DMS153 treated with DMSO at 0.1 percent for 48 hours (cell line): Measurements from ENCODE around the gene EFCAB6.

ENCODE experiments used
- DNase-seq: peaks from one replicate; lab custom pipeline; 2025; ENCODE audit not compliant: unreplicated experiment; lab: John Stamatoyannopoulos, UW

The EFCAB6 gene

GRCh38 chr22:43750751-43751150 is 61.4 kb downstream of the EFCAB6 start:
- no peak for DNase-seq

DNA sequence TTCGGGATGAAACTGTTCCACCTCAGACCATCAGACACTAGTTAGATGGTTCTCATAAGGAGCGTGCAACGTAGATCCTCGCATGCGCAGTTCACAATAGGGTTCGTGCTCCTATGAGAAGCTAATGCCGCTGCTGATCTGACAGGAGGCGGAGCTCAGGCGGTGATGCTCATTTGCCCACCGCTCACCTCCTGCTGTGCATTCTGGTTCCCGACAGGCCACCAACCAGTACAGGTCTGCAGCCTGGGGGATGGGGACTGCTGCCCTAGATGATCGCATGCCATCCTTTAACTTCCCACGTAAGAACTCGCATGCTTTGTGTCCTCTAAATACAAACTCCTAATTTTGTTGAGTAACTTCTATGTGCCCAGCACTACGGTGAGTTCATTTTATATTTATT is 62.6 kb downstream of the EFCAB6 start:
- DNase-seq, result no peak

DNA sequence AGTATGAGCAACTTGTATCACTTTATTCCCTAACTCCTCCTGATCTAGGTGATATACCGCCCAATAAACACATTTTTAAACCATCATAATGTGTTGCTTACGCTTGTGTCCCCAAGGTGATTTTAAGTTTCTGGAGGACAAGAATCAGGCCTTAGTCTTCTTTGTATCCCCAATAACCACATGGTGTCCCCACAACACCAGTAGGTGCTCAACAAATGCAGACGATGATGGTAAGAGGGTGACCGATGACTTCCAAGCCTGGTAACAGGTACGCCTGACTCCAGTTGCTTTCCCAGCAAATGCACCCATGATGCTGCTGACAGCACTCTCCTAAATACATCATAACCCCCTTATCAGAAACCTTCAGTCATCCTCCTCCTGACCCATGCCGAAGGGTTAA is 64.2 kb downstream of the EFCAB6 start:
- DNase-seq, result no peak

DNA sequence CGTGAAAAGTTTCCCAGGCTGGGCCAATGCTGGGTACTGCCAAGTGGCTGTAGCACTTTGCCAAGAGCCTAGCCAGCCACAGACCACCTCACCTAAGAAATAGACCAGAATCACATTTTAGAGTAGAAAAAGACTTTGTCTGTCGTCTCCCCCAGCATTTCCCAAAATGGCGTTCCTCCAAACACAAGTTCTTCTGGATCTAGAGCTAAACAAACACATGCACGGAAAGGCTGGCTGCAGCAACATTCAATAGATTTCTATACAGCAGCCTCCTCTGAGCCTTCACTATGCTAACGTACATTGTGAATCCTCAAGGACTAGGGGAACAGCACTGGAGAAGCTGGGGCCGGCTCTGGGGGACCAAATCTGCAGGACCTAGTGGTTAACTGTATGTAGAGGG is 65.0 kb downstream of the EFCAB6 start:
- no peak for DNase-seq

DNA sequence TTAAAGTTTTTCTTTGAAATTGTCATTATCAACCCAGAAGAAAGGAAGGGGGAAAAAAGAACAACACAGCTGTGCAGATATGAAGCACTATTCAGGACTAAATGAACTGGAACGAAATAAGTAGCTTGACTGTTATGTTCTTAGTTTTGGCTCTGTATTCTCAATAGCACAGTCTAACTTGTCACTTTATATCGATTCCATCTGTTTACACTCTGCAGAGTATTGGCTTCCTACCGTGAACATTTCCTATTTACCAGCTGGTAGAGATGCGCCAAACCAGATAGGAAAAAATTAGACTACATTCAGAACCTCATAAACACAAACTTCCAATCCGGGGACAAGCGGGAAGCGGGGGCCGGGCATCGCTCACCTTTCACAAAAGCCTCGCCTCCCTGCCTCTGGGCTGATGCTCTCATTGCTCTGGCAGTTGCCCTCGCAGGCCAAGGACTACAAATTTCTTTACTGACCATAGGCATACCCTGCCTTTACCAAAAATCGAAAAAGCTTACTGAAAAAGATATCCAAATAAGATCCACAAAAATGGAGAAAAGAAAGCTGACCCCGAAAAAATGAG is 66.2 kb downstream of the EFCAB6 start:
- DNase-seq, result no peak

GRCh38 chr22:43745411-43745770 is 66.7 kb downstream of the EFCAB6 start:
- DNase-seq, result no peak

GRCh38 chr22:43744700-43745410 is 67.2 kb downstream of the EFCAB6 start:
- DNase-seq, result no peak

DNA sequence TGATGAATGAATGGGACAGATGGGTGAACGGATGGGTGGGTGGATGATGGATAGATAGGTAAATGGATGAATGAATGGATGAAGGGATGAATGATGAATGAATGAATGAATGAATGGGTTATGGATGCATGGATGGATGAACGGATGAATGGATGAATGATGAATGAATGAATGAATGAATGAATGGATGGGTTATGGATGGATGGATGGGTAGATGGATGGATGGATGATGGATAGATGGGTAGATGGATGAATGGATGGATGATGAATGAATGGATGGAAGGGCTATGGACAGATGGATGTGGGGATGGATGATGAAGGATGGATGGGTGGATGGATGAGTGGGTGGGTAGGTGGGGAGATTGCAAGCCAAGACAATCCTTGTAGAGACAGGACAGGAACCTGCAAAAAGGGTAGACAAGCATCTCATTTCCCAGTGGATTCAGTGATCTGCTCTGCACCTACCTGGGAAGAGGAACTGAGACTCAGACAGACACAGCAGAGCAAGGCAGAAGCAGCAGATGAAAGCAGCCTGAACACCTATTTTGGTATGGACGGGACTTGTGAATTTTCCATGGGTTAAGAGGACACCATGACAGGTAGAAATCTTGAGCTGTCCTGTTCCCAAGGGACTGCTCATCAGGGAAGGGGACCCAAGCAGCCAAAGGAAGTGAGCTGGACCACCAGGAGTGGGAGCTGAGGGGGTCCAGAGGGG is 68.0 kb downstream of the EFCAB6 start:
- DNase-seq, result no peak

DNA sequence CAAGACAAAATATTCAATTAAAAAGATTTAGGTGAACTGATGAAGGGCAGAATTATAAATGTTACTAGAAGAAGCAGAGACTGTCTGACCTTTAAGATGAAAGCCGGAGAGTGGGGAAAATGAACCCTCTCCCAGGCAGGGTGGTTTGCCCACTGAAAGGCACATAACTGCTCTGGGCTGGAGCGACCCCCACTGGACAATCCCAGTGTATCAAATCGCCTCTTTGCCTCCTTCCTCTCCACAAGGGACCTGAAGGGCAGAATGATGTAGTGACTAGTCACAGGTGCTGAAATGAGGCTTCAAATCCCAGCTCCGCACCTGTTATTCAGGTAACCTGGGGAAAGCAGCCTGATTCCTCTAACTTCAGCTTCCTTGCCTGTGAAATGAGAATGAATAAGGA is 69.0 kb downstream of the EFCAB6 start:
- DNase-seq, result no peak

- DNase-seq, result no peak
These were observed 69.8 kb downstream of the EFCAB6 start for GRCh38 chr22:43742154-43742950.

DNA sequence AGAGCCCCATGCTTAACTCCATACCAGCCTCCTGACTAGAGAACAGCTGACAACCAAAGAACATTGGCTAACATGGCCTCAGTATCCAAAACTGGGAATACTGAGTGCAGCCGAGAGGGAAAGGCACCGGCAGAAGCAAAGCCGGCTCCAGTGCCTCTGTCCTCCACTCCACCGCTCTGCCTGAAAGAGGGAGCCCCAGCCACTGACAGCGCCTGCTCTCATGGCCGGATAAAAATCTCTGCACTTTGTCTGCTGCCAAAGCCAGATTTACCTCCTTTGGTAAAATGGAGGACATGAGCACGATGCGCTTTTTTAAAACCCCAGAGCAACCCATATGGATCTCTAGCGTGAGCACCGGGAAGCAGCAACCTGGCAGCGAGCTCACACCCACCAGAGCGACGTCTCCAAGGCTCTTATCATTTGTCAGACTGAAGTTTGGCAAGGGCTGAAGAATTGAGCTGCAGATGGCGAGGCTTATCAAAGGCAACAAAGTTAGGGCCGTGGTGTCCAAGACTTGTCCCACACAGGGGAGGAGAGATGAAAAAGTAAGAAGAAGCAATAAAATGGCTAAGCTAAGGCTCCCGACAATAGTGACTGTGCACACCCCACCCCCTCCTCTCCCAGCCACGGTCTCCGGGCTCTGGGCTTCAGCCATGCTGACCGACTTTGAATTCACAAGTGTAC is 71.4 kb downstream of the EFCAB6 start:
- no peak for DNase-seq

GRCh38 chr22:43739851-43740379 is 72.2 kb downstream of the EFCAB6 start:
- DNase-seq, result no peak

DNA sequence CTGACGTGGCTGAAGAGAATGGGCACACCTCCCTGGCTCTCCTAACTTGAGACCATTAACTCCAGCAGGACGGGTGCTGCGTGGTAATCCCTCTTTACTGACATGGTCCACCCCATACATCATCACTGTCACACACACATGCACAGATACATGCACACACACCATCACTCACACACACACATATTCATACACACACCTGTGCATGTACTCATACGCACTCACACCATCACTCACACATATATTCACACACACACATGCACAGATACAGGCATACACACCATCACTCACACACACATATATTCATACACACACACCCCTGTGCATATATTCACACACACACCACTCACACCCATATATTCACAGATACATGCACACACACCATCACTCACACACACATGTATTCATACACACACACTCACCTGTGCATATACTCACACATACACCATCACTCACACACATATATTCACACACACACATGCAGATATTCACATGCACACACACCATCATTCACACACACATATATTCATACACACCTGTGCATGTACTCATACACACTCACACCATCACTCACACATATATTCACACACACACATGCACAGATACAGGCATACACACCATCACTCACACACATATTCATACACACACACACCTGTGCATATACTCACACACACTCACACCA is 74.8 kb downstream of the EFCAB6 start:
- no peak for DNase-seq

DNA sequence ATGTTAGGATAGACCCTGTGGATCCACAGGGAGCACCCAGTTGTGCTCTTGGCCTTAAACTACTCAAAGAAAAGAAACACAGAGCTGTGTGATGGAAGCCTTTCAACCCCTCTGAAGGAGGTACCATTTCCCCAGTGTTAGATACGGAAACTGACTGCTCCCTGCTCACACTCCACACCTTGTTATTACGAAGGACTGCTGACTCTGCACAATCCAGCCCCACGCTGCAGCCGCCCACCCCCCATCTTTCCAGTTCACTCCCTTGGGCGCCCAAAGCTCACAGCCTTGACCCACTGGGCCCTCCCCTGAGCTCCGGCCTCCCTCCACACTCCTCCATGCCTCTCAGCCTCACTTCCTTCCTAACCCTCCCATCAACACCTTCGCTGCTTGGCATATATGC is 75.5 kb downstream of the EFCAB6 start:
- DNase-seq, result no peak

- no peak for DNase-seq
These were observed 77.5 kb downstream of the EFCAB6 start for GRCh38 chr22:43734370-43735150.

- DNase-seq, result no peak
These were observed 79.0 kb downstream of the EFCAB6 start for GRCh38 chr22:43733138-43733537.

DNA sequence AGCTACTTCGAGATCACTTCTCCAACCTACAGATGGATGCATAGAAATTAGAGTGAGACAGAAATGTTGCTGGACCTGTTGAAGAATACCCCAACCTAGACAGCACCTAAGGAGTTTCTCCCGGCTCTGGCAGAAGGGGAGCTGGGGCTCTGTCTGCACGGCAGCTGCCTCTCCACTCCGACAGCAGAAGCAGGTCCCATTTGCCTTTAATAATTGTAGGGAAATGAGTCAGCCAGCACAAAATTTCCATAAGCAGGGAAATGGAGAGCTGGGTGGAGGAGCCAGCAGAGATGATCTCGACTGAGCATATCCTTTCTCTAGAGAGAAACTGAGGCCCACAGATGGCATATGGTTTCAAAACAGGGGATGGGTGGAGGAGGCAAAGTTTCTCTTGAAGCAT is 80.1 kb downstream of the EFCAB6 start:
- no peak for DNase-seq

DNA sequence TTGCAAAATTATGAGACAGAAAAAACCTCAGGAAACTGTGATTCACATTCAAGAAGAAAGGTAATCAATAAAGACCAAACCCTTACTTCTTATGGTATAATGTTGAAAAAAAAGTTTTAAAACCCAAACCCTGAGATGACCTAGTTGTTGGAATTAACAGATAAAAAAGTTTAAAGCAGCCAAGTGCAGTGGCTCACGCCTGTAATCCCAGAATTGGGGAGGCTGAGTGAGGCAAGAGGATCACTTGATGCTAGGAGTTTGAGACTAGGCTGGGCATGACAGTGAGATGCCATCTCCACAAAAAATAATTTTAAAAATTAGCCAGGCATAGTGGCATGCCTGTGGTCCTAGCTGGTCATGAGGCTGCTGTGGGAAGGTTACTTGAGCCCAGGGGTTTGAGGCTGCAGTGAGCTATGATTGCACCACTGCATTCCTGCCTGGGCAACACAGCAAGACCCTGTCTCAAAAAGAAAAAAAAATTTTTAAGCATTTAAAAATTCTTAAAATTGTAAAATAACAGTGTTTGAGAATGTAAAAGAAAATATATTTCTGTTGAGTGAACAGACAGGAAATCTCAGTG is 85.1 kb downstream of the EFCAB6 start:
- DNase-seq, result no peak

DNA sequence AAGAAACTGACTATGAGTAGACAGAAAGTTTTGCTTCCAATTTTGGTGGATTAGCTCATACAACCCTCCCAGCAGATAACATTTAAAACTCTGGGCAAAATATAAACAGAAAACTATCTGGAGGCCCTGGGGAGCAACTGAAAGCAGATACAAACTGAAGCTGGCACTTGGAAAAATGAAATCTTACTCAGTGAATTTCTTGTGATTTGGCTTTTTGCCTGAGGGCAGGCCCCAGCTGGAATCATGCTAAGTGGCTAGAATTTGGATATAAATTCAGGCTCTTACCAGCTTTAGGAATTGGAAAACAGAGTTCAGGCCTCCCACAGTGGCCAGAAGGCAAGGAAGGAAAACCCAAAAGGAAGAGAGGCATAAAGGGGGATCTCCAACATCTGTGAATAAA is 85.8 kb downstream of the EFCAB6 start:
- DNase-seq, result no peak
